GM12878 (cell line): Measurements from ENCODE around the gene KIZ. TPM values are rescaled to one million over a fixed set of nuclear protein-coding genes. Genes with fewer than 3 reads are reported as not detected.

Experiments used
- ATAC-seq: fragments of 200-7000 bp; cut with Tn5 transposase; 3 replicates; pipeline ENCODE4 v1.9.1; 2020; ENCODE audit warnings: mild to moderate bottlenecking, moderate library complexity
- BruUV-seq: library from RNA; stranded (reverse); fragments of 400-500 nt; replicated peaks from 2 replicates; lab custom pipeline; 2021; lab: Mats Ljungman, UMichigan
- CTCF ChIA-PET: fragments of 300-600 bp; sonication (Branson Sonifier 250); formaldehyde crosslinking; extraction: SDS; loops from one replicate; lab custom pipeline; 2021; ENCODE audit warnings: inconsistent platforms; lab: Yijun Ruan, JAX
- POLR2A ChIA-PET: fragments of 350-600 bp; formaldehyde crosslinking; extraction: SDS; loops from one replicate; lab custom pipeline; 2021; ENCODE audit warnings: inconsistent platforms; lab: Charles Lee
- RAD21 ChIA-PET: fragments of 300-600 bp; sonication (Branson Sonifier 250); formaldehyde crosslinking; loops from one replicate; lab custom pipeline; 2023; ENCODE audit warnings: antibody characterized with exemption; ENCODE audit not compliant: unreplicated experiment; lab: Charles Lee
- SMC1A ChIA-PET: fragments of 300-600 bp; sonication (Branson Sonifier 250); formaldehyde crosslinking; loops from one replicate; lab custom pipeline; 2023; ENCODE audit not compliant: unreplicated experiment, uncharacterized antibody; lab: Charles Lee
- DNase-seq: peaks from one replicate; pipeline ENCODE4 v3.0.0-alpha.2; 2011; ENCODE audit warnings: low read depth, low spot score
- FAIRE-seq: peaks from 3 replicates; lab custom pipeline; 2011; peaks lifted over from hg19 to GRCh38; lab: Jason Lieb, UNC
- H2AFZ ChIP-seq: 2 replicates; pipeline ENCODE4 v1.6.0; 2011; ENCODE audit warnings: low read depth, low read length, control low read depth; ENCODE audit not compliant: control insufficient read depth
- H3K27ac ChIP-seq: 2 replicates; pipeline ENCODE4 v1.5.1; 2011; ENCODE audit warnings: control low read depth; ENCODE audit not compliant: control insufficient read depth, insufficient read depth
- H3K27me3 ChIP-seq, 2 experiments: replicated peaks in 1 of 2; 2 replicates each; pipeline versions ENCODE4 v1.6.0 to v1.6.1; 2011; ENCODE audit warnings: low read length in 1 of 2; ENCODE audit not compliant: control insufficient read depth in 2 of 2, insufficient read depth in 2 of 2
- H3K36me3 ChIP-seq, 2 experiments: 2 replicates each; pipeline ENCODE4 v1.5.1; 2011; ENCODE audit warnings: low read length in 1 of 2; ENCODE audit not compliant: control insufficient read depth in 2 of 2, insufficient read depth in 2 of 2
- H3K4me1 ChIP-seq: 2 replicates; pipeline ENCODE4 v1.6.1; 2011; ENCODE audit warnings: mild to moderate bottlenecking, low read length, moderate library complexity, mixed read lengths; ENCODE audit not compliant: control insufficient read depth, insufficient read depth
- H3K4me2 ChIP-seq: 2 replicates; pipeline ENCODE4 v1.6.0; 2011; ENCODE audit warnings: control low read depth; ENCODE audit not compliant: control insufficient read depth, insufficient read depth
- H3K4me3 ChIP-seq: fragments of 200-600 bp; sonication (generic); 2 replicates; pipeline ENCODE4 v1.5.1; 2016
- H3K79me2 ChIP-seq: 2 replicates; pipeline ENCODE4 v1.6.0; 2011; ENCODE audit warnings: low read length; ENCODE audit not compliant: control insufficient read depth, insufficient read depth
- H3K9ac ChIP-seq: 2 replicates; pipeline ENCODE4 v1.8.0; 2011; ENCODE audit warnings: low read length, control low read depth, mixed read lengths; ENCODE audit not compliant: control insufficient read depth, insufficient read depth
- H3K9me3 ChIP-seq: replicated peaks from 3 replicates; pipeline ENCODE4 v1.5.1; 2011; ENCODE audit warnings: mild to moderate bottlenecking, low read length; ENCODE audit not compliant: control insufficient read depth, insufficient read depth
- H4K20me1 ChIP-seq: 2 replicates; pipeline ENCODE4 v1.6.0; 2011; ENCODE audit not compliant: control insufficient read depth, insufficient read depth
- CBX5 ChIP-seq: sonication (generic); IDR thresholded peaks from 2 replicates; pipeline ENCODE4 v1.6.1; 2016; ENCODE audit warnings: low read depth, moderate library complexity, mild to moderate bottlenecking, inconsistent platforms
- E2F8 ChIP-seq: fragments of 450-650 bp; IDR thresholded peaks from 2 replicates; pipeline ENCODE4 v1.6.1; 2018; ENCODE audit warnings: mild to moderate bottlenecking, low read depth, moderate library complexity; ENCODE audit not compliant: partially characterized antibody
- IKZF1 ChIP-seq: fragments of 450-650 bp; conservative IDR thresholded peaks from 2 replicates; pipeline ENCODE4 v1.6.1; 2017; ENCODE audit warnings: antibody characterized with exemption, mild to moderate bottlenecking
- KLF5 ChIP-seq: fragments of 450-650 bp; IDR thresholded peaks from 2 replicates; pipeline ENCODE4 v1.6.1; 2014; ENCODE audit warnings: mild to moderate bottlenecking; ENCODE audit not compliant: partially characterized antibody
- MXI1 ChIP-seq: fragments of 150-350 bp; IDR thresholded peaks from 2 replicates; pipeline ENCODE4 v1.6.1; 2011; ENCODE audit warnings: low read depth, mild to moderate bottlenecking, inconsistent platforms, low read length, improper control_type of control experiment
- NR2C2 ChIP-seq: IDR thresholded peaks from 2 replicates; pipeline ENCODE4 v1.6.1; 2011; ENCODE audit warnings: borderline replicate concordance, low read depth; ENCODE audit not compliant: control insufficient read depth, insufficient read length
- PAX5 ChIP-seq: IDR thresholded peaks from 2 replicates; pipeline ENCODE4 v1.6.1; 2011; ENCODE audit warnings: low read depth, low read length, borderline replicate concordance
- SP1 ChIP-seq: IDR thresholded peaks from one replicate; pipeline ENCODE4 v1.6.1; 2011; ENCODE audit warnings: low read depth, low read length
- WGBS: methylation state at CpG from one replicate; pipeline ENCODE4 v1.1.6; 2016; ENCODE audit warnings: low lambda C conversion rate; ENCODE audit not compliant: insufficient replicate concordance, insufficient coverage; ENCODE audit errors: missing lambda C conversion rate; 5-methylcytosine and 5-hydroxymethylcytosine counted together
- in situ Hi-C: fragments of 300-500 bp; cut with MboI; formaldehyde crosslinking; loops from 9 replicates; pipeline ENCODE4 v1.14.3; 2018; ENCODE audit warnings: mixed read lengths
- intact Hi-C: fragments of 100-400 bp; cut with micrococcal nuclease; formaldehyde crosslinking; loops from one replicate; pipeline ENCODE4 v1.14.2; 2022; ENCODE audit not compliant: unreplicated experiment
- polyA plus RNA-seq, 11 experiments: library from polyadenylated mRNA; depleted of rRNA in 4 of 11; unstranded in 6 of 11; stranded (reverse) in 5 of 11; fragments of >200 nt; fragmentation: Nextera tagmentation in 4 of 11; fragmentation: Illumina TruSeq in 1 of 11; extraction: Ambion mirVana in 4 of 11; extraction: Trizol in 1 of 11; gene quantifications; 1 replicate in 1 of 11; 2 replicates in 10 of 11; pipeline versions ENCODE4 v1.2.1 to v1.2.3, GENCODE V29; 2011 to 2016; ENCODE audit warnings: inconsistent platforms in 2 of 11, missing spikeins in 2 of 11, low read depth in 1 of 11
- total RNA-seq, 4 experiments: library from RNA; depleted of rRNA in 3 of 4; stranded (reverse); fragments of >200 nt in 3 of 4; fragmentation: Illumina TruSeq in 1 of 4; extraction: Trizol in 1 of 4; gene quantifications; 2 replicates each; pipeline versions ENCODE4 v1.2.1 to v1.2.3, GENCODE V29; 2013 to 2021

KIZ gene
- total and polyA plus RNA-seq, 10 of the 15 experiments (the other 5 are each of a cell fraction or from before 2014, with no cell fraction given): 2.7 to 11.0 (median 7.3) TPM

GRCh38 chr20:21109144-21109543, 16.7 kb upstream of the KIZ start:
- RAD21 ChIA-PET: no interaction called here
- TF ChIP-seq PAX5 (no peak), IKZF1 (no peak), CBX5 (no peak), KLF5 (no peak), NR2C2 (no peak), SP1 (no peak), MXI1 (no peak), E2F8 (no peak)
- TF ChIP-seq, all 136 proteins: peak for 0
- Histone ChIP-seq H3K9me3 (no peaks in the 10 kb centered on the region), H3K27ac (no peak overlapping the region), H3K79me2 (no peaks in the 10 kb centered on the region), H3K4me3 (no peak overlapping the region), H3K4me2 (no peak overlapping the region), H3K4me1 (no peaks in the 10 kb centered on the region), H3K36me3 (no peaks in the 10 kb centered on the region), H3K9ac (no peak overlapping the region), H4K20me1 (no peaks in the 10 kb centered on the region), H3K27me3 (peaks cover 13 to 24% of the 10 kb centered on the region in 2 experiments), H2AFZ (no peak overlapping the region)
- FAIRE-seq (no peak), ATAC-seq (no peak), DNase-seq (no peak)
- intact Hi-C loops: no loop called here
- BruUV-seq: no TSS peak
- in situ Hi-C loops: no loop called here
- CTCF ChIA-PET: no interaction called here
- SMC1A ChIA-PET: no interaction called here
- POLR2A ChIA-PET: no interaction called here
- 57% methylated on average over 2 of the region's 2 CpGs for WGBS
